Ovary (tissue), 9 donors: ENCODE results near the gene MSX2. TPM values are rescaled to one million over a fixed set of nuclear protein-coding genes. Genes with fewer than 3 reads are reported as not detected.

Experiments used
- DNase-seq, 5 donors: peaks; one replicate each; pipeline ENCODE4 v3.0.0-alpha.2; 2019 to 2020
- H3K27ac ChIP-seq, 2 donors: fragments of 200-600 bp; one replicate each; pipeline versions ENCODE4 v1.5.1 to v1.8.0; 2019 to 2022
- H3K27me3 ChIP-seq: fragments of 200-600 bp; one replicate; pipeline ENCODE4 v1.8.0; 2022
- H3K36me3 ChIP-seq: fragments of 200-600 bp; sonication (generic); one replicate; pipeline ENCODE4 v1.5.1; 2019
- H3K4me1 ChIP-seq: one replicate; pipeline ENCODE4 v1.8.1; 2013; ENCODE audit warnings: mild to moderate bottlenecking, moderate library complexity; ENCODE audit not compliant: insufficient read depth
- H3K4me3 ChIP-seq: fragments of 200-600 bp; sonication (generic); one replicate; pipeline ENCODE4 v1.5.1; 2017
- H3K9me3 ChIP-seq, 2 donors: fragments of 200-600 bp in 1 of 2; sonication (generic) in 1 of 2; one replicate each; pipeline versions ENCODE4 v1.5.1 to v1.8.1; 2013 to 2019; ENCODE audit warnings: mild to moderate bottlenecking in 1 of 2, moderate library complexity in 1 of 2
- EP300 ChIP-seq: sonication (generic); formaldehyde crosslinking; IDR thresholded peaks from one replicate; pipeline ENCODE4 v1.6.1; 2017; ENCODE audit warnings: antibody characterized with exemption
- POLR2A ChIP-seq: fragments of 450-650 bp; IDR thresholded peaks from one replicate; pipeline ENCODE4 v1.6.1; 2017; ENCODE audit warnings: antibody characterized with exemption, mild to moderate bottlenecking, moderate library complexity
- WGBS, 3 donors: extraction: QIAGEN DNeasy Blood & Tissue Kit in 1 of 3; methylation state at CpG; one replicate each; pipeline versions ENCODE4 v1.1.5 to v1.1.7; 2013 to 2017; 5-methylcytosine and 5-hydroxymethylcytosine counted together
- intact Hi-C, 4 donors: fragments of 100-400 bp; cut with DNase I; formaldehyde crosslinking; loops; one replicate each; pipeline versions ENCODE4 v1.11.0 to v1.15.1; 2022 to 2023
- polyA plus RNA-seq, 2 donors: library from polyadenylated mRNA; stranded (reverse); fragments of 200-250 nt in 1 of 2; fragments of 350-450 nt in 1 of 2; fragmentation: Illumina TruSeq in 1 of 2; extraction: RNeasy Lipid Tissue Mini Kit (QIAGEN cat#74804) in 1 of 2; gene quantifications; one replicate each; pipeline ENCODE4 v1.2.3, GENCODE V29; 2013 to 2014
- total RNA-seq, 7 donors: library from RNA; depleted of rRNA in 2 of 7; stranded (reverse); fragments of >200 nt in 2 of 7; fragmentation: NEBNext Ultra II Directional in 3 of 7; extraction: Animal tissue kit (Norgen Biotek cat#: 25700) in 3 of 7; gene quantifications; one replicate each; pipeline versions ENCODE4 v1.1.0 to v1.2.4, GENCODE V29; 2016 to 2023
- TF ChIP-seq, protein P1 (sequence below), 3 donors: fragments of 450-650 bp in 2 of 3; fragments of 200-600 bp in 1 of 3; IDR thresholded peaks; one replicate each; pipeline versions ENCODE4 v1.5.1 to v1.8.0; 2016 to 2022; ENCODE audit warnings: antibody characterized with exemption in 3 of 3, mild to moderate bottlenecking in 1 of 3
- donor health status: DM: no; HTN: no; CAD: no; lungs with moderate emphysema.
- donor health status: DM: no; HTN: no; CAD: no.
- donor health status: Bipolar disorder and iron deficiency.
- donor health status: DM: yes; HTN: yes; CAD: no.
- donor health status: DM: no; HTN: no; CAD: no.
- donor health status: DM: yes; HTN: yes; CAD: no.

Gene MSX2
- total and polyA plus RNA-seq, 9 donors, result 0.24 to 0.83 (median 0.47) TPM; not detected in 3

GRCh38 chr5:174718880-174719610 lies 5.3 kb upstream of the MSX2 start:
- WGBS, 3 donors, result 19 to 27% (median 22%) methylated on average over 10 of the region's 10 CpGs
- TF ChIP-seq EP300, result no peak
- TF ChIP-seq, protein P1, sequence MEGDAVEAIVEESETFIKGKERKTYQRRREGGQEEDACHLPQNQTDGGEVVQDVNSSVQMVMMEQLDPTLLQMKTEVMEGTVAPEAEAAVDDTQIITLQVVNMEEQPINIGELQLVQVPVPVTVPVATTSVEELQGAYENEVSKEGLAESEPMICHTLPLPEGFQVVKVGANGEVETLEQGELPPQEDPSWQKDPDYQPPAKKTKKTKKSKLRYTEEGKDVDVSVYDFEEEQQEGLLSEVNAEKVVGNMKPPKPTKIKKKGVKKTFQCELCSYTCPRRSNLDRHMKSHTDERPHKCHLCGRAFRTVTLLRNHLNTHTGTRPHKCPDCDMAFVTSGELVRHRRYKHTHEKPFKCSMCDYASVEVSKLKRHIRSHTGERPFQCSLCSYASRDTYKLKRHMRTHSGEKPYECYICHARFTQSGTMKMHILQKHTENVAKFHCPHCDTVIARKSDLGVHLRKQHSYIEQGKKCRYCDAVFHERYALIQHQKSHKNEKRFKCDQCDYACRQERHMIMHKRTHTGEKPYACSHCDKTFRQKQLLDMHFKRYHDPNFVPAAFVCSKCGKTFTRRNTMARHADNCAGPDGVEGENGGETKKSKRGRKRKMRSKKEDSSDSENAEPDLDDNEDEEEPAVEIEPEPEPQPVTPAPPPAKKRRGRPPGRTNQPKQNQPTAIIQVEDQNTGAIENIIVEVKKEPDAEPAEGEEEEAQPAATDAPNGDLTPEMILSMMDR (IDR thresholded peaks at IDR 0.05), result no peak
- TF ChIP-seq POLR2A, result no peak
- Histone ChIP-seq H3K36me3 (no peaks in the 10 kb centered on the region), H3K9me3 (no peaks in the 10 kb centered on the region), H3K4me1 (no peaks in the 10 kb centered on the region), H3K27me3 (no peaks in the 10 kb centered on the region), H3K4me3 (no peak overlapping the region), H3K27ac (no peak overlapping the region)
- intact Hi-C loops, result no loop called here
- no peak for DNase-seq

DNA sequence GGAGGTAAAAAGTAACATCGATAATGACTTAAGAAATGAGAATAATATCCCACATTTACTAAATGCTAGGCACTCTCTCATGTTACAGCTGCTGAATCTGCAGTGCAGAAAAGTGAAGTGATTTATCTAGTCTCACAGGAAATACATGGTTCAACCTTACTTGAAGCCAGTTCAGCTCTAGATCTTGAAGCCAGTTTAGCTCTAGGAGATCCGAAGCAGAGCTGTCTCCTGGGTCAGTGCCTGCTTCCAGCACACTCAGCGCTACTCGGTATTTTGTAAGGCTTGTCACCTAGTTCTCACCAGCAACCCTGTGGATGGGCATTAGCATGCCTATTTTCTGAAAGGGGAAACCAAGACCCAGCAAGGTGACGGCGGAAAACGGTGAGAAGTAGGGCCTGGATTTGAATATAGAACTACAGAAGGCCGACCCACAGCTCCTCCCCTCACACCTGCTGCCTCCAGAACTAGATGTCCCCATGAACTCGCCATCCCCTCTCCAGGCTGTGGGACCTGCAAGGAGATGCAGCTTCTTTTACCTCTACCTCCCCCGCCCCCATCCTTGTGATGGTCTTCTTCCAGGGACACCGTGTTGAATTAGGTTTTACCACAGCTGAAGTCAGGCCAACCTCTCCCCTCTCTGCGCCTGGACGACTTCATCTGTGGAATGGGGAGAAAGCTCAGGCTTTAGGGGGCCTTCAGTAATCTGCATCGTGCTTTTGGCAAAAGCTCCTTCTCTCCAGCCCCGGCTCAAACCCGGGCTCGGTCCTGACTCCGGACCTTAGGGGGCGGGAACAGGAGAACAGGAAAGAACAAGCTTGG lies 4.4 kb upstream of the MSX2 start:
- H3K36me3 ChIP-seq, result no peaks in the 10 kb centered on the region
- TF ChIP-seq, protein P1 (IDR thresholded peaks at IDR 0.05), result no peak
- TF ChIP-seq POLR2A (no peak), EP300 (no peak)
- no peaks in the 10 kb centered on the region for H3K9me3 ChIP-seq
- WGBS, 3 donors, result 24 to 28% (median 25%) methylated on average over 19 of the region's 19 CpGs
- peaks cover 1% of the 10 kb centered on the region for H3K4me1 ChIP-seq
- intact Hi-C loops, result no loop called here
- DNase-seq, result no peak
- no peak overlapping the region for H3K27ac ChIP-seq
- no peaks in the 10 kb centered on the region for H3K27me3 ChIP-seq
- H3K4me3 ChIP-seq, result no peak overlapping the region

GRCh38 chr5:174720612-174721529 lies 3.5 kb upstream of the MSX2 start:
- 2 to 3% (median 2%) methylated on average over 36 to 75 of the region's 75 CpGs for WGBS, 3 donors
- TF ChIP-seq POLR2A, result no peak
- no peak for TF ChIP-seq EP300
- TF ChIP-seq, protein P1 (IDR thresholded peaks at IDR 0.05), result no peak
- DNase-seq, result no peak
- intact Hi-C loops, result no loop called here
- peaks cover 3% of the 10 kb centered on the region for H3K4me1 ChIP-seq
- H3K27me3 ChIP-seq, result no peaks in the 10 kb centered on the region
- H3K4me3 ChIP-seq, result no peak overlapping the region
- no peaks in the 10 kb centered on the region for H3K36me3 ChIP-seq
- H3K27ac ChIP-seq, result no peak overlapping the region
- no peaks in the 10 kb centered on the region for H3K9me3 ChIP-seq
